ENCODE data around the gene NFIC. TPM values are rescaled to one million over a fixed set of nuclear protein-coding genes. Genes with fewer than 3 reads are reported as not detected.
A peak's percentile ranks its signal among the peaks of the same experiment; 100 is the strongest.
"Not testable (repeated sequence)": the region's sequence is repeated elsewhere in the genome, so short reads cannot be mapped to it uniquely, and the experiment has no call there.

Gene NFIC
- total RNA-seq, 1 experiment from 2014 or later = 20.0 TPM

DNA sequence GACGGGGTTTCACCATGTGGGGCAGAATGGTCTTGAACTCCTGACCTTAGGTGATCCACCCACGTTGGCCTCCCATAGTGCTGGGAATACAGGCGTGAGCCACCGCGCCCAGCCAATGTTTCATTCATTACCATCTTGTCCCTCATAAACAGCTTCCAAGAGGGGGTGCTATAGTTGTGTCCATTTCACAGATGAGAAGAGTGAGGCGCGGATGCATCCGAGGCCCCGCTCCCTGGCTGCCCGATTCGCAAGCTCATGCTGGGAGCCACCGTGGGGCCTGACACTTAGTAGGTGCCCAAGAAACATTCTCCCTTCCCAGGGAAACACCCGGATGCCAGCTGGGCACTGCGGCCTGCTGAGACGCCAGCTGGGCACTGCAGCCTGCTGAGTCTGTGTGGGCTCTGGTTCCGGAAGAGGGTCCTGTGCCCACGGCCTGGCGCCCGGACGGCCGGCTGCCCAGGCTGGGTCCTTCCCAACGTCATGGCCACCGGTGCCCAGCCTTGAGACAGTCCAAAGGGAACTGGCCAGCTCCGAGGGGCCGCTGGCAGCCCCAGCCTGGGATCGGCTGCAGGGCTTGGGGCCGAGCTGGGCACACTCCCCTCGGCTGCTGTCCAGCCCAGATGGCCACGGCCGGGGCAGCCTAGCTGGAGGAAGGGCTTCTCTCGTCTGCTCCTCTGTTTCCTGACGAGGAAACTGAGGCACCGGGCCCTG, 54.7 kb downstream of the NFIC start:
- no peak for DNase-seq (ENCODE audit: low spot score)

DNA sequence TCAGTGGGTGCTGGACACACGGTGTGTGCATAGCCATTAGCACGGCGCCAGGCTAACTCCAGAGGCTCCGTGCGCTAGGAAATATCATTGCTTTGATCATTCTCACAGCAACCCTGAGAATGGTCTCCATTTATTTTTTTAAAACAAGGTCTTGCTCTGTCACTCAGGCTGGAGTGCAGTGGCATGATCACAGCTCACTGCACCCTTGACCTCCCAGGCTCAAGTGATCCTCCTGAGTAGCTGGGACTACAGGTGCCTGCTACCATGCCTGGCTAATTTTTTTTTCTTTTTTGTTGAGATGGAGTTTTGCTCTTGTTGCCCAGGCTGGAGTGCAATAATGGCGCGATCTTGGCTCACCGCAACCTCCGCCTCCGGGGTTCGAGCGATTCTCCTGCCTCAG, 55.3 kb downstream of the NFIC start:
- DNase-seq (ENCODE audit: low spot score) = not testable (repeated sequence)

DNA sequence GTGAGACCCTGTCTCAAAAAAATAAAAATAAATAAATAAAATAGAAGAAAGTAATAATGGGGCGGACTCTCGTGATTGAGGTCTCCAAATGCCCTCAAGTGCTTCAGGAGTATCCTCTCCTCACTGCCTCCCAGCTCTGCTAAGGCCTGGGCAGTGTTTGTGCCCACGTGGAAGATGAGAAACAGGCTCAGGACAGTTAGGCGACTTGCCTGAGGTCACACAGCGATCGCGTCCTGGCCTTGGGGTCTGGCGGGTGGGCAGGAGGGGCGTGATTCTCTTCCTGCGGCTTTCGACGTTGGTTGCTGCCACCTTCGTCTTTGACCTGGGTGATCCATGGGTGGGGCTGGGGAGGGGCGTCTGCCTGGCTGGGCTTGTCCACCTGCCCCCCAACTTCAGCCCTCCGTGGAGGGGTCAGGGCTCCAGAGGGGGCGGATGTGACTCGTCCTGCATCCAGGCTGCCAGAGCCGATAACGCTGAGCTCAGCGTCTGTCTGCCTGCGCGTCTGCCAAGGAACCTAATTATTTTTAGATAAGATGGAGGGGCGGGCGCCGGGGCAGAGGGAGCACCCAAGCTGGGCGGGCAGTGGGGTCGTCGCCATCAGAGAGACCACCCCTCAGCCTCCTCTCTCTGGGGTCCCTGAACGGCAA, 56.9 kb downstream of the NFIC start:
- DNase-seq (ENCODE audit: low spot score) = no peak

DNA sequence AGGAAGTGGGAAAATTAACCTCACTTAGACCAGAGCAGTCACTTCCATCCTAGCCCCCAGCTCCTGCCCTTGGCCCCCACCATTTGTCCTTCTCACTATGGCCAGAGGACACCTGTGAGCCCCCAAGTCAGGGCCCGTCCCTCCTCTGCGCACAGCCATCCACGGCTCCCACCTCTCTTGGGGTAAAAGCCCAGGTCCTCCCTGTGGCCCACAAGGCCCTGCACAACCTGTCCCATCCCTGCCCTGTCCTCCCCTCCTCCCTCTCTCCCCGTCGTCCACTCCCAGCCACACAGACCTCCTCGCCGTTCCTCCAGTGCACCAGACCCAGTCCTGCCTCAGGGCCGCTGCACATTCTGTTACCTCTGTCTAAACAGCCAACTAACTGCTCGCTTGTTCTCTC, 60.0 kb downstream of the NFIC start:
- no peak for DNase-seq (ENCODE audit: low spot score)

DNA sequence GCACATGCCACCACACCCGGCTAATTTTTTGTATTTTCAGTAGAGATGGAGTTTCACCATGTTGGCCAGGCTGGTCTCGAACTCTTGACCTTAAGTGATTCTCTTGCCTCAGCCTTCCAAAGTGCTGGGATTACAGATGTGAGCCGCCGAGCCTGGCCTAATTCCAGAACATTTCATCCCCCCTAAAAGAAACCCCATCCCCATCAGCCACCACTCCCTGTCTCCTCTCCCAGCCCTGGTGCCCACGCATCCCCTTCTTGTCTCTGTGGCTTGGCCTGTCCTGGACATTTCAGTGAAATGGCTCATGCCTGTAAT, 63.9 kb downstream of the NFIC start:
- not testable (repeated sequence) for DNase-seq (ENCODE audit: low spot score)

DNA sequence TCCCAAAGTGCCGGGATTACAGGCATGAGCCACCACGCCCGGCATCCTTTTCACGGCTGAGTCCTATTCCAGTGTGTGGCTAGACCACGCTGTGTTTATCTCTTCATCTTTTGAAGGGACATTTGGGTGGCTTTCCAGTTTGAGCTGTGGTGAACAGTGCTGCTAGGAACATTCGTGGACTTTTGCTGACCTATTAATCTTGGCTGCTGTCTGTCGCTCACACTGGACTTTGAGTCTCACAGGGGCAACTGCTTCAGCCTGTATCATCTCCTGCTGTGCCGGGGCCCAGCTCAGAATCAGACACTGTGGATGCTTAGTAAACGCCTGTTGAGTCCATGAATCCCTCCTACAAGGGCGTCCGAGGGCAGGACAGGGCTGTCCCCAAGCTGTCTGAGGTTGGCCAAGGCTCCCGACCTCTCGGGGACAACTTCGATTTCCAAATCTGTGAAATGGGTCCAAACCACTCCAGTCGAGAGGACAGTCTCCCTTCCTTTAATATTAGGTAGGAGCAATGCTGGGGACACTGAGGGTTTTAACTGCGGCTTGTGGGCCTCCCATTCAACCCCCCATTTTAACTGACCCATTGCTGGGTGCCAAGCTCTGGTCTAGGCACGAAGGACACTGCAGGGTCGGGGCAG, 65.5 kb downstream of the NFIC start:
- no peak for DNase-seq (ENCODE audit: low spot score)

DNA sequence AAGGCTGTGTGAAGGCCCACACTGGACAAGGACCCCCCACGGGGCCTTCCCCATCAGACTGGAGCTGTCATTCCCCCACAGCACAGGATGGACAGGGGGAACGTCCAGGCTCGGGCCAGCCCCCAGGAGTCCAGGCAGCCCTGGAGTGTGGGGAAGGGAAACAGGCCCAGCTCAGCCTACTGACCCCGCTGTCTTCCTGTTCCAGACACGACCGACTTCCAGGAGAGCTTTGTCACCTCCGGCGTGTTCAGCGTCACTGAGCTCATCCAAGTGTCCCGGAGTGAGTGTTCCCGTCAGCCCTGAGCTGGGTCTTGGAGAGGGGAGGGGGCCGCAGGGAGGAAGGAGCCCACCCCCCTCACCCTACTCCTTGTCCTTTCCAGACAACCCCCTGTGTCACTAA, 66.9 kb downstream of the NFIC start:
- DNase-seq (ENCODE audit: low spot score) = no peak

DNA sequence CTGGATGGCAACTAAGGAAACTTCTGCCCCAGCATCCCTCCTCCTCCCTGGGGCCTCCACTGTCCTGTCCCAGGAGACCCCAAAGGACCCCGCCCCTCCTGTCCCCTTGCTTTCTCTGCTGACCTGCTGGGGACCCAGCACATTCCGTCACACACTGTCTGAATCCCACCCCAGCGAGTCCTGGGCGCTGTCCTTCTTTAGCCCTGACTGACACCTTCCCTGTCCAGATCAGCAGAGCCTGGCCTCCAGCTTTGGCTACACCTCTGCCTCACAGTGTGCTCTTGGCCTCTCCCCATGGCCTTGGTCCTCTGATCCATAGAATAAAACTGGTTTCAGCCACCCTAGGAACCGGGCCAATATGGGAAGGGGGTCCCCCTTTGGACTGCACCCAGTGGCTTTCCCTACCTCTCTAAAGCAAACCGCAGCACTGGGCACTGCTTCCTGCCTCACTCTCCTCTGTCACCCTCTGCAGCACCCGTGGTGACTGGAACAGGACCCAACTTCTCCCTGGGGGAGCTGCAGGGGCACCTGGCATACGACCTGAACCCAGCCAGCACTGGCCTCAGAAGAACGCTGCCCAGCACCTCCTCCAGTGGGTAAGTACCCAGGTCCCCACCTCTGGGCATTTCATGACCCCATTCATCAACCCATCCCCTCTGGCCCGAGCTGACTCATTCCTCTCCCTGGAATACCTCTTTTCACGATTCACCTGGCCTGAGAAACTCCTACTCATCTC, 67.6 kb downstream of the NFIC start:
- DNase-seq (ENCODE audit: low spot score) = no peak

DNA sequence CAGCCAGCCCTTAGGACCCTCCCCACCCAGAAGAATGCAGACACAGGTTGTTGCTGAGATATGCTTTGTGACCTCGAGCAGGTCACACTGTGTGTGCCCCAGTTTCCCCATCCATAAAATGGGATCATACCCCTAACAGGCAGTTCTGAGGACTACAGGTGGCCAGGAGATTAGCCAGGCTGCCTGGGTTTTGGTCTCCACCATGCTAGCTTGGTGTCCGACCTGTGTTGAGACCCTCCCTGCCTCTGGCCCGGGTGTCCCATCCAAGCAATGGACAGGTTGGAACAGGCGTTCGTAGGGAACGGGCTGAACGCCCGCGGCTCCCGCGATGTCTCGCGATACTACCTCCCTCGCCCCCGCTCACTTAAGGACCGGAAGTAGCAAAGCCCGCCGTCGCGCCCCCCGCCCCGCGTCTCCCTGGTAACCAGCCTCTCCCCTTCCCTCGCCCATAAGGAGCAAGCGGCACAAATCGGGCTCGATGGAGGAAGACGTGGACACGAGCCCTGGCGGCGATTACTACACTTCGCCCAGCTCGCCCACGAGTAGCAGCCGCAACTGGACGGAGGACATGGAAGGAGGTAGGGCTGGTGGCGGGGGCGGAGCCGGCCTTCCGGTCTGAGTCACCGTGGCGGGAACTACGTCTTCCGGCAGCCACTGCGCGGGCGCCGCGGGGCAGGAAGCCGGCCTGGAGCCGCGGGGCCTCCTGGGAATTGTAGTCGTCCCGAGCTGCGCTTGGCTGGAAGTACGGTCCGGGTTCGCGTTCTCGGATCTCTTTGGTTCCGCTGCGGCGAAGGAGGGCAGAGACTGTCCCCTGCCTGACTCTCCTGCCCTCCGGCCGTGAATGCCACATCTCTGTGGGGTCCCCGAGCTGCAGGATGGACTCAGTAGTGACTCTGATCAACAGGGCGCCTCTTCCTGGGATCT, 68.5 kb downstream of the NFIC start:
- peak; percentile 85 for DNase-seq (ENCODE audit: low spot score)

DNA sequence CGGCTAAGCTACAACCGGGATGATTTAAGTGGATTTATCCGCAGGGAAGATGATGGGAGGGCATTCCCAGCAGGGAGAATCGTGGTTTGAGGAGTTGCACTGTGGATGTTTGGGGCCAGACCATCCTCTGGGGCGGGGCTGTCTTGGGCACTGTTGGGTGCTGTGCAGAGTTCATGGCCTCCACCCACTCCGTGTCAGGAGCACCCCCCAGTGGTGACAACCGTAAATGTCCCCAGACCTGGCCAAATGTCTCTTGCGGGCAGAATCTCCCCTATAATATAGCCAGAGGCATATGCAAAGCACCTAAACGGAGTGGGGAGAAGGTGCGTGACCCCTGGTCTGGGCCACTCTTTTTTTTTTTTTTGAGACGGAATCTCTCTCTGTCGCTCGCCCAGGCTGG, 73.7 kb downstream of the NFIC start:
- no peak for DNase-seq (ENCODE audit: low spot score)

DNA sequence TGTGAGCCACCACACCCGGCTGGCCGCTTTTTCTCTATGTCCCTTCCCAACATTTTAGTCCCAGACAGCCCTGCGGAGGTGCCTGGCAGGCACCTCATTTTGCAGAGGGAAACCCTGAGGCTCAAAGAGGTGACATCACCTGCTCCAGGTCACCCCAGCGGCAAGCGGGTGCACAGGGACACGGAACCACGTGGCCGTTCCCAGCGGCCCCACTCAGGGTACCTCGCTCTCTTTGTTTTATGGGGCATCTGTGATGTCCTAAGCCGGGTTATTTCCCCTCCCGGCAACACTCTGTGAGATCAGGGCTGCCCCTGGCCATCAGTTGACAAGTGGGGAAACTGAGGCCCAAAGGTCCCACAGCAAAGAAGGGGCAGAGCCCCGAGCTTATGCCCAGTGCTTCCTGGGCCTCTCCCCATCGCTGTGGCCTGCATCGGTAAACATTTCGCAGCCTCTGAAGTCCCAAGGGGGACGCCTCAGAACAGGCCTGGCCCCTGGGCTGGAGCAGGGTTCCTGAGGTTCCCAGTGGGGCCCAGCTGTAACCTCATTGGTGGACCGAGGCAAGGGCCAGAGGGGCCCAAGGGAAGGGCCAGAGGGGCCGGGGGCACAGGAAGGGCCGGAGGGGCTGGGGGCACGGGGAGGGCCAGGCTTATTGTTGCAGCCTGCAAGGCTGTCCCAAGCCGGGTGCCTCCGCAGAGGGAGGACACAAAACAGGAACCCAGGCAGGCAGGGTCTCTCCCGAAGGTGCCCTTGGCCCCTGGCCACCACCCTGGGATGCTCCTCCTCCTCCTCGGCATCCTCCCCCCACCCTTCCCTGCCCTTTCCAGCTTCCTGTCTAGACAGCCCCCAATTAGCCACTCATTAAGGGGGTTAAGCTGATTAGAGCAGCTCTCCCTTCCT, 75.0 kb downstream of the NFIC start:
- no peak for DNase-seq (ENCODE audit: low spot score)

DNA sequence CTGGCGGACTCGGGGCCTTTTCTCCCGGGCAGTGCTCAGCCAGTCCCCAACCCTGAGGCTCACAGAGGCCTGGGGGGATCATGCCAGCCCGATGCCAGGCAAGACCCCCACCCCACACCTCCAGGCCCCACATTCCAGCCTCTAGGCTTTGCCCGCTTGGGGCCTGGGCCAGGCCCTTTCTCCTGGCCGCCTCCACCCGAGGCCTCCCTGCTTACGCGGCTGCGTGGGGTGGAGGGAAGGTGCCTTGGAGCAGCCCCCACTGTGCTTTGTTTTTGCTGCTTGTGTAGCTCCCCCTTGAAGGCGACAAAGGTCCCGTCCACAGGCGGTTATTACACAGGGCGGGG, 75.6 kb downstream of the NFIC start:
- DNase-seq (ENCODE audit: low spot score) = no peak

DNA sequence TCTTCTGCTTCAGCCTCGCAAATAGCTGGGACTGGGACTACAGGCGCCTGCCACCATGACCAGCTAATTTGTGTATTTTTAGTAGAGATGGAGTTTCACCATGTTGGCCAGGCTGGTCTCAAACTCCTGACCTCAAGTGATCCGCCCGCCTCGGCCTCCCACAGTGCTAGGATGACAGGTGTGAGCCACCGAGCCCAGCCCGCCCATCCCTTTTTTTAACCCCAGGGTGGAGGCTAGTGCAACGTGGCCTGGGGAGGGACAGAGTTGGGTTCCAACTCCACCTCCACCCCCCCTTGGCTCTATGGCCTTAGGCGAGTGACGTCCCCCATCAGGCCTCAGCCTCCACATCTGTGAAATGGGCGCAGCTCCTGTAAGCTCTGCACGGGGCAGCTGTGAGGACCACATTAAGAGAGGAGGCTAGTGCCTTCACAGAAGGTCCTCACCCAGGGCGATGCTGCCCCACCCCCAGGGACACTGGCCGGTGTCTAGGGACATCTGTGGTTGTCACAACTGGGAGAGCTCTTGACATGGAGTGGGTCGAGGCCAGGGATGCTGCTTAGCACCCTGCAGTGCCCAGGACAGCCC, 76.2 kb downstream of the NFIC start:
- DNase-seq (ENCODE audit: low spot score) = no peak

DNA sequence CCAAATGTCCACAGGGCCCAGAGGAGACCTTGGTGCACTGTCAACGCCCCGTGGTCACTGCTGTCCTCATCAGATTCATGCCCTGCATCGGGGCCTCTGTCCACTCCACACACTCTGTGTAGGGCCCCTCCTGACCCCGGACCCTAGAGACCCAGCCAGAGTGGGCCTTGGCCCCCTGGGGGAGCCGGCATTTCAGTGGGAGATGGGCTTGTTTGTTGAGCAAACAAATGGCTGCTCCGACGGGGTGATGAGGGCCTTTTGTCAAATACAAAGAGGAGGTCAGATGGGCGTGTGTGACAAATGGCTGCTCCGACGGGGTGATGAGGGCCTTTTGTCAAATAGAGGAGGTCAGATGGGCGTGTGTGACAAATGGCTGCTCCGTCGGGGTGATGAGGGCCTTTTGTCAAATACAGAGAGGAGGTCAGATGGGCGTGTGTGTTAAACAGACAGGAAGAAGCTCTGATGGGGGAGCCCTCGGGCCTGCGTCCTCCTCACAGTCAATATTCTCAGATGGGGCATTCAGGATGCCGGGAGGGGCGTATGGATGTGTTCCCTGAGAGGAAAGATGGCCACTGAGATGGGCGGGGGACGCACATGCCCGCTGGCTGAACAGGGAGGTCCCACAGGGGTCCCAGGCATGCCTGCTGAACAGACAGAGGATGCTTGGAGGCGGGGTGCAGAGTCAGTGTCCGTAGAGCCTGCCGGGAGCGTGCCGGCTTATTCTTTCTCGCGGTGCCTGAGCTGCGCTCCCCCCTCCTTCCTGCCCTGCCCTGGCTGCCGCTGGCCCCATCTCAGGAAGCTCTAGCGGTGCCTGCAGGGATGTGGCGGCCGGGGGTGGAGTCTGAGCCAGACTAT, 77.7 kb downstream of the NFIC start:
- no peak for DNase-seq (ENCODE audit: low spot score)

DNA sequence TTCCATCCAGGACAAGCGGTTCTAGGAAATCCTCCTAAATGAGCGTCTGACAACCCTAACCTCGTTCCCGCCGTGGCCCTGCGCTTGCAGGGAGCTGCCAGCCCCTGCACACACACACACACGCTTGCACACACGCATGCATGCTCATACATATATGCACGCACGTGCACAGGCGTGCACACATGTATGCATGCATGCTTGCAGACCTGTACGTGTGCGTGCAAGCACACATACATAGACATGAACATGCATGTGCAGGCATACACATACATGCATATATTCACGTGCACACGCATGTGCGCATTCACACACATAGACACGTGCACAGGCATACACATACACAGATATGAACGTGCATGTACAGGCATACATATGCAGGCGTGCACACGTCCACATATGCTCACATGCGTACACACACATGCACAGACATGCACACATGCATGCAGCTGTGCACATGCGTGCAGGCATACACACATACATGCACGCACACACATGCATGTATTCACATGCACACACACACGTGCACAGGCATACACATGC, 78.4 kb downstream of the NFIC start:
- DNase-seq (ENCODE audit: low spot score) = no peak

DNA sequence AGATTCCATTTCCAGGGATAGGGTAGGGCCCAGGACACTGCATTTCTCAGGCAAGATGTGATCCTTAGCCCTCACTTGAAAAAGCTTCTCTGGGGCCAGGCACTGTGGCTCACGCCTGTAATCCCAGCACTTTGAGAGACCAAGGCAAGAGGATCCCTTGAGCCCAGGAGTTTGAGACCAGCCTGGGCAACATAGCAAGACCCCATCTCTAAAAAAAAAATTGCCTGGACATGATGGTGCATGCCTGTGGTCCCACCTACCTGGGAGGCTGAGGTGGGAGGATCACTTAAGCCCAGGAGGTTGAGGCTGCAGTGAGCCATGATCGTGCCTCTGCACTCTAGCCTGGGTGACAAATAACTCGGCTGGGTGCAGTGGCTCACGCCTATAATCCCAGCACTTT, 80.3 kb downstream of the NFIC start:
- DNase-seq (ENCODE audit: low spot score) = not testable (repeated sequence)

DNA sequence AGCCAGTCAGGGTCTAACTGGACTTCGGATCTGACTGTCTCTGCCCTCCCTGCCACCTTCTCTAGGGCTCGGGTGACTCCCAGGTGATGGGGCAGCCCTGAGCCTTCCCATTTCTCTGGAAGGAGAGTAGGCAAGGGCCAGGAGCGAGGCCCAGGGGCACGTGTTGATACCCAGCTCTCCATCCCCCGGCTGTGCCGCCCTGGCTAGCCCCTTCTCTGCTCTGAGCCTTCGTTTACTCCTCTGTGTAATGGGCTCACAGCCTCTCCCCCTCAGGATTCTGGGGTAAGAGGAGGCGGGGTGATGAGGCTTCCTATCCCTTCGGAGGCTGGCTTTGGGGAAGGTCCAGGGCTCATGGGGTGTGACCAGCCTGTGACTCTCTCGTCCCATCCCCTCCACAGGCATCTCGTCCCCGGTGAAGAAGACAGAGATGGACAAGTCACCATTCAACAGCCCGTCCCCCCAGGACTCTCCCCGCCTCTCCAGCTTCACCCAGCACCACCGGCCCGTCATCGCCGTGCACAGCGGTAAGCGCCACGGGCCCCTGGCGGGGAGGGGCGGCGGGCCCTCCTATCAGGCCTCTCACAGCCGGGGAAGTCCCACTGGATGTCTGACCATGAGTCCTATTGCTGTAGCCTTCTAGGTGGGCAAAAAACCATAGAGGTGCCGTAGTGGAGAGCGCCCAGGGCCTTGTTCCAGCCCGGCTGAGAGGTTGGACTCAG, 82.4 kb downstream of the NFIC start:
- no peak for DNase-seq (ENCODE audit: low spot score)

DNA sequence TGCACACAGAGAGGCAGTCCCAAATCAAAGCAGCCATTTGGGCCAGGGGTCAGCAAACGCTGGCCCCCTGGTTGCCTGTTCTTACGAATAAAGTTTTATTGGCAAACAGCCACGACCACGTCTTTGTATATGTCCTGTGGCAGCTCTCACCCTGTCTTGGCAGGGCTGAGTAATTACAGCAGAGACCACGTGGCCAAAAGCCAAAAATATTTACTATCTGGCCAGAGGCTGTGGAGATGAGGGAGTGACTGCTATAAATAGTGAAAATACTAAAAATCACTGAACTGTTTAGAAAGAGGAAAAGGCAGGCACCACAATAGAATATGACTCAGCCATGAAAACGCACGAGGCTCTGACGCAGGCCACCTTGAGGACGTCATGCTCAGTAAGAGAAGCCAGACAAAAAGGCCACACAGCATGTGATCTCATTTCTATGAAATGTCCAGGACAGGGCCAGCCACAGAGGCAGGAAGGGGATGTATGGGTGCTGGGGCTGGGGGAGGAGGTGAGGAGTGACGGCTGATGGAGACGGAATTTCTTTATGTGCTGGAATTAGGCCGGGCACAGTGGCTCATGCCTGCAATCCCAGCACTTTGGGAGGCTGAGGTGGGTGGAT, 84.5 kb downstream of the NFIC start:
- peak; percentile 99 for DNase-seq (ENCODE audit: low spot score)

All from H4 (cell line).